Measurements from ENCODE around the gene OGFOD3. TPM values are rescaled to one million over a fixed set of nuclear protein-coding genes. Genes with fewer than 3 reads are reported as not detected.
"Not testable (repeated sequence)": the region's sequence is repeated elsewhere in the genome, so short reads cannot be mapped to it uniquely, and the experiment has no call there.

OGFOD3 gene
- polyA plus RNA-seq, 3 donors: 21.6 to 23.7 (median 22.0) TPM

DNA sequence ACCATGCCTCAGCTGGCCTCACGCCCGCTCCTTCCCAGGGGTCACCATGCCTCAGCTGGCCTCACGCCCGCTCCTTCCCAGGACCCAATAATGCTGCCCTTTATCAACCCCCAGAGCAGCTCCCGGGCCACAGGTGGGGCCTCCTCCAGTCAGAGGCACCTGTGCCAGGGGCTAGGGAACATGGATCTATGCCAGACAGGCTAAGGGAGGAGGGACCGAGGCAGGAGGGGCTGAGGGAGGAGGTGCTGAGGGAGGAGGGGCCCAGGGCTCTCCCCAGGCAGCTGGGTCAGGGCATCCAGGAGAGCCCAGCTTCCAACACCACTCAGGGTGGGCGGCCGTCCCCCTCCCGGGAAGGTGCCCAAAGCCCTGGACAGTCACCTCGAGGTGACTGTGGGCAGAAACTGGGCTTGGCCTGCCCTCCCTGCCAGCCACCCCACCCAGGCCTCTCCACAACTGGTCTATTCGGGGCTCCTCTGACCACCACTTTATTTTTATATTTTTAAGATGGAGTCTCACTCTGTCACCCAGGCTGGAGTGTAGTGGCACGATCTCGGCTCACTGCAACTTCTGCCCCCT lies 27.4 kb downstream of the OGFOD3 start:
- DNase-seq (ENCODE audit: low read depth in 3 of 3, low spot score in 2 of 3): no peak

DNA sequence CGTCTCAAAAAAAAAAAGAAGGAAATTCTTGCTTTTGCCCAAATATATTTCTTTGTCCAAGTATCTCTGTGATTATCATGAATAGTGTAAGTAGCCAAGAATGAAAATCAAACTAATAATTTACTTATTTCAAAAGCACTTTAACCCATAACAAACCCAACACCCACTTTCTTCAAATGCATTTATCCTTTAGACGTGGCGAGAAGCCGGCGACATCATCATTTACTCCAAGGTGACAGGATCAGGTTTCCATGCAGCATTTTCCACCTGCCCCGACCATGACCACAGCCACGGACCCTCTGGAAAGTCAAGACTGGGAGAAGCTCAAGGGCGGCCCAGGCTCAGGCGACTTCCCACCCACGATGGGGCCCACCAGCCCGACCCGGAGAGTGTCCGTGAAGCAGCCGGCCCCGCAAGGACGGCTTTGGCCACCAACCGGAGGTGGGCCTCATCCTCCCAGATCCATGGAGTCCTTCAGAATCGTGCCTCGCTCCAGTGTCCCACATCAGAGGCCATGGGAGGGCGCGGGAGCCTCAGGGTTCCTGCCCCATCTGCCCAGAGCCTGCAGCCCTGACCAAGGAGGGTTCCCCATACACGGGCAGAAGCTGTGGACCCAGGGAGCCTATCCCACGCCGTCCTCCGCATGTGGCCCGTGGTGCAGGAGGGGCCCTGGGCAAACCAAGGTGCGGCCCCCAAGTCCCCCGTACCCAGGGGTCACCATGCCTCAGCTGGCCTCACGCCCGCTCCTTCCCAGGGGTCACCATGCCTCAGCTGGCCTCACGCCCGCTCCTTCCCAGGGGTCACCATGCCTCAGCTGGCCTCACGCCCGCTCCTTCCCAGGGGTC lies 28.1 kb downstream of the OGFOD3 start:
- DNase-seq (ENCODE audit: low read depth in 3 of 3, low spot score in 2 of 3): no peak

DNA sequence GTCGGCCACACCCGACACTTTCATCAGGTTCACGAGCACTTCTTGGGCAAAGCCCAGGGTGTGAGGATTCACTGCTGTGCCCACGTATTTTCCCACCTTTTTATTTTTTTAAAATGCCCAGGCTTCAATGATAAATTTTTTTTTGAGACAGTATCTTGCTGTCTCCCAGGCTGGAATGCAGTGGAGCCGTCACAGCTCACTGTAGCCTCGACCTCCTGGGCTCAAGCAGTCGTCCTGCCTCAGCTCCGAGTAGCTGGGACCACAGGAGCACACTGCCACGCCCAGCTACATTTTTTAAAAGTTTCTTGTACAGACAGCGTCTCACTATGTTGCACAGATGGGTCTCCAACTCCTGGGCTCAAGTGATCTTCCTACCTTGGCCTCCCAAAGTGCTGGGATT lies 29.0 kb downstream of the OGFOD3 start:
- no peak for DNase-seq (ENCODE audit: low read depth in 3 of 3, low spot score in 2 of 3)

DNA sequence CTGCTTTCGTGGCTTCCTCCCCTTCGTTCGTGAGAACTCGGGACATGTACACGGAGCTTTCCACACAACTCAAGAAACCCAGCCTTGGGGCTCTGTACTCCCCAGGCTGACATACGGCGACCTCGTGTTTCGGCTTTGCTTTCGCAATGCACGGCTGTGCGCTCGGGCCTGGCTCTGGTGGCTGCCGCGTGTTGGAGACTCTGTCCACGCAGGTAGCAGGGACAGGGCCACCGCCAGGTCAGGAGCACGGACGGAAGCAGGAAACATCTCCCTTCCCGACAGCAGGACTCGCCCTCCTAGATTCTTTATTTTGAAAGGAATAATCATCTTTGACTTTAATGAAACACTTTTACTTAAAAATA lies 29.5 kb downstream of the OGFOD3 start:
- no peak for DNase-seq (ENCODE audit: low read depth in 3 of 3, low spot score in 2 of 3)

DNA sequence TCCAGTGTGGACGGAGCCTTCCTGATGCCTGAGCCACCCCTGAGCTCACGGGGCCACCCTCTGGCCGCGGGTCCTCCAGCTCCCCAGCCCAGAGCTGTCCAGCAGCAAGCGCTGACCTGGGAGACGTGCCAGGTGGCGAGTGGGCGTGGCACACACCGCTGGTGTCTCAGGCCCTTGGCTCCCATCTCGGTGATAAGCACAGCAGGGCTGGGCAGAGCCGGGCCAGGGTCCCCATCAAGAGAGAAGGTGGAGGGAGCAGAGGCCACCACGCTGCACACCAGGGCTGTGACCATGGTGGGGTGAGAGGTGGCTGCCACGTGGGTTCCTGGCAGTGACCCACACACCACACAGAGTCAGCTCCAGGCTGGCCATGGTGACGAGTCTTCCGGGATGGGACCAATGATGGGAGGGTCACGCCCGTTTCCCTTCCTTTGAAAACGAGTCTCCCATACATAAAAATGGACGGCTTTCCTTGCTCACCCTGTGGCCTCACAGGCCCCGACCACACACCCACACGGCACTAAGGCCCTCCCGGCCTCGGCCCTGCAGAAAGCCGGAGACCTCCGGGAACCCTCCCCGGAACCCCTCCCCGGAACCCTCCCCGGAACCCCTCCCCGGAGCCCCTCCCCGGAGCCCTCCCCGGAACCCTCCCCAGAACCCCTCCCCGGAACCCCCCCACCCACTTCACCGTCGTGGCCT lies 30.0 kb downstream of the OGFOD3 start:
- DNase-seq (ENCODE audit: low read depth in 3 of 3, low spot score in 2 of 3): no peak

DNA sequence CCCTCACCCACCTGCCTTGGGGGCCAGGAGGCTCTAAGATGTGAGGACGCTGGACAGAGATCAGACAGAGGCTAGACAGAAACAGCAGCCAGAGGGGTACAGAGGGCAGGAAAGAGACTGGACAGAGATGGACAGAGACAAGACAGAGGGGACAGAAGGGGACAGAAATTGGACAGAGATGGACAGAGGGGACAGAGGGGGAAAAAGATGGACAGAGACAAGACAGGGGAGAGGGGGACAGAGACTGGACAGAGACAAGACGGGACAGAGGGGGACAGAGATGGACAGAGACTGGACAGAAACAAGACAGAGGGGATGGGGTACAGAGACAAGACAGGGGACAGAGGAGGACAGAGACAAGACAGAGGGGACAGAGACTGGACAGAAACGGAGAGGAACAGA lies 30.7 kb downstream of the OGFOD3 start:
- DNase-seq (ENCODE audit: low read depth in 3 of 3, low spot score in 2 of 3): no peak

DNA sequence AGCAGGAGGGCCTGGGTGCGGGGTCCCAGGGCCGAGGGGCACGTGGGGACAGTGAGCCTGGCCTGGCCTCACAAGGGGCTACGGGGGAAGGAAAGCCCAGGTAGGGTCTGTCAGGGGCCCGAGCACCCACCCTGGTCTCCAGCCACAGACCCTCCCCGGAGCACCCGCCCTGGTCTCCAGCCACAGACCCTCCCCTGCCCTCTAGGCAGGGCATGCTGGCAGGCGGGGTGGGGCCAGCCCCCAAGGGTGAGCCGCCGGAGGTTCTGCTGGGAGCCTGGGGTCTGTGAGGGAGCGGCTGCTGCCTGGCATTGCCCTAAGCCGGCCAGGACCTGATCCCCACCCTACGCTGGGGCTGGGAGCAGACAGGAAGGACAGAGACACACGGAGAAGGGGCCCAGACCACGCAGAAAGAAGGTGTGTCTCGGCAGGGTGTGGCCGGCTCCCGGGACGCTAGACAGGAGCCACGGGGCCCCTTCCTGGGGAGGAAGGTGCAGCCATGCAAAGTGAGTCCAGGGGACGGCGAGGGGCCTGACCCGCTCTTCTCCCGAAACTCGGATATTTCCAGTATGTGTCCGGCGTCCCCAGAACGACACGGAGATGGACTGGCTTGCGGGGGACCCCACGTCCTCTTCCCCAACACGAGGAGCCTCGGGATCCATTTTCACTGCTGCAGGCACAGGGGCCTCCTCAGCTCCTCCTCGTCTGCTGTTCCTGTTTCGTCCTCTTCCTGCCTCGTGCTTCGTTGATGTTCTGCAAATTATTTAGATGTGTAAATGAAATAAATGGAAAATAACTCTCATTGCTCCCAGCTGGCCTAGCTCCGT lies 31.3 kb downstream of the OGFOD3 start:
- no peak for DNase-seq (ENCODE audit: low read depth in 3 of 3, low spot score in 2 of 3)

DNA sequence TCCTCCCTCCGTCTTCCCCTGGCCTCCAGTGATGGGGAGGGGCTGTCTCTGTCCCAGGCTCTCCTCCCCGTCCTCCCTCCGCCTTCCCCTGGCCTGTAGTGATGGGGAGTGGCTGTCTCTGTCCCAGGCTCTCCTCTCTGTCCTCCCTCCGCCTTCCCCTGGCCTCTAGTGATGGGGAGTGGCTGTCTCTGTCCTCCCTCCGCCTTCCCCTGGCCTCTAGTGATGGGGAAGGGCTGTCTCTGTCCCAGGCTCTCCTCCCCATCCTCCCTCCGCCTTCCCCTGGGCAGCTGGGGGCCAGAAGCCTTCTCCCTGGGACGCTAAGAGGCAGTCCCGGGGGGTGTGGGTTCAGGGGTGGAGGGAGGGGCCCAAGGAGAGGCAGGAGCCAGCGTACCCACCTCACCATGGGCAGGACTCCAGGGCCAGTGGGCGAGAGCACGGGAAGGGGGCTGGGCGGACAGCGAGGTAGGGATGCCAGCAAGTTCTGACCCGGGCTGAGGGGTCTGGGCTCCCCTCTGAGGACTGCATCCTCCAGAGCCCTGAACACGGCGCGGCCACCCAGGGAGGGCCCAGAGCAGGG lies 32.0 kb downstream of the OGFOD3 start:
- DNase-seq (ENCODE audit: low read depth in 3 of 3, low spot score in 2 of 3): no peak

DNA sequence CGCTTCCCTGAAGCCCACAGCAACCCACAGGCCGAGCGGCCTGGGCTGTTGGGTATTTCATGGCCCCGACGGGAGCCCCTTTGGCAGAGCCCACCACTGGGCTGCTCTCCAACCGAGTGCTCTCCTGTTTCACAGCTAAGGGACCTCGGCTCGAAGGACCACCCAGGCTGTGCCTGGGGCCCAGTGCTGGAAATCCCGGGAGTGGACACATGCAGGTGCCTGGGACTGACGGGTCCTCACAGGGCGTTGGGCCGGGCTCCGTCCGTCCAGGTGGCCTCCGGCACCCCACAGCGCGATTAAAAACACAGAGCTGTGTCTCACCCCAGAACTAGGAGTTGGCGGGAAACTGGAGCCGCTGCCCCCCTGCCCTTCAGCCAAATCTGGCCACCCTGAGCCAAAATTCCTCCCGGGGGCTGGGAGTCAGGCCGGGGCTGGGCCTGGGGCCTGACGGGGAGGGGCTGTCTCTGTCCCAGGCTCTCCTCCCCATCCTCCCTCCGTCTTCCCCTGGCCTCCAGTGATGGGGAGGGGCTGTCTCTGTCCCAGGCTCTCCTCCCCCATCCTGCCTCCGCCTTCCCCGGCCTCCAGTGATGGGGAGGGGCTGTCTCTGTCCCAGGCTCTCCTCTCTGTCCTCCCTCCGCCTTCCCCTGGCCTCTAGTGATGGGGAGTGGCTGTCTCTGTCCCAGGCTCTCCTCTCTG lies 32.7 kb downstream of the OGFOD3 start:
- no peak for DNase-seq (ENCODE audit: low read depth in 3 of 3, low spot score in 2 of 3)

DNA sequence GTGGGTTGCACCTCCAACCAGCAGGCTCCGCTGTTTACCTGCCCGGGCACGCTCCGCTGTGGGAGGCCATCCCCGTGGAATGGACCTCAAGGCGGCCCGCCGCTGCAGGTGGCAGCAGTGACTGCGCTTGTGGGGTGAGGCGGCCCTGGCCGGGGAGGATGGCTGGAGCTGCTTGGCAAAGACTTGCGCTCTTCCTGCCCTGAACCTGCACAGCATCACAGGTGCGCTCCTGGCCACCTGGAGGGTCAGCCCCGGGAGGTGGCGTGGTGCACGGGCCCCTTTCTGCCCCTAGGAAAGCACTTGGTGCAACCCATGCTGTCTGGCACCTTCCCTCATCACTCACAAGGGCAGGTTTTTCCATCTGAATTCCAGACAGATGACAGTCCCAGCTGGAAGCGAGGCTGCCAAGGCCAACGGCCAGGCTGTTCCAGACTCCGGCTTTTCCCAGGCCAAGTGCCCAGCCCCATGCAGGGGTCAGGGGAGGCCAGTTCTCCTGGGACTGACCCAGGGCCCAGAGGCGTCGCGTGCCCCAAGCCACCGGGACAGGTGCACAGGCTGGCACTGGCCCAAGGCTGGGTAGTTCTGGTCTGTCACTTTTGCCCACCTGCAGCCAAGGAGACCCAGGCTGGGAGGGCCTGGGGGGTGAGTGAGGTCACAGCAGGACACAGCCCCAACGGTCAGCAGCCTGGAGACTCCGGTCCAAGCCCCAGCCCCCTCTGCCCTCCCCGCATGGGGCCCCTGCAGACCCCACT lies 33.5 kb downstream of the OGFOD3 start:
- DNase-seq (ENCODE audit: low read depth in 3 of 3, low spot score in 2 of 3): no peak

DNA sequence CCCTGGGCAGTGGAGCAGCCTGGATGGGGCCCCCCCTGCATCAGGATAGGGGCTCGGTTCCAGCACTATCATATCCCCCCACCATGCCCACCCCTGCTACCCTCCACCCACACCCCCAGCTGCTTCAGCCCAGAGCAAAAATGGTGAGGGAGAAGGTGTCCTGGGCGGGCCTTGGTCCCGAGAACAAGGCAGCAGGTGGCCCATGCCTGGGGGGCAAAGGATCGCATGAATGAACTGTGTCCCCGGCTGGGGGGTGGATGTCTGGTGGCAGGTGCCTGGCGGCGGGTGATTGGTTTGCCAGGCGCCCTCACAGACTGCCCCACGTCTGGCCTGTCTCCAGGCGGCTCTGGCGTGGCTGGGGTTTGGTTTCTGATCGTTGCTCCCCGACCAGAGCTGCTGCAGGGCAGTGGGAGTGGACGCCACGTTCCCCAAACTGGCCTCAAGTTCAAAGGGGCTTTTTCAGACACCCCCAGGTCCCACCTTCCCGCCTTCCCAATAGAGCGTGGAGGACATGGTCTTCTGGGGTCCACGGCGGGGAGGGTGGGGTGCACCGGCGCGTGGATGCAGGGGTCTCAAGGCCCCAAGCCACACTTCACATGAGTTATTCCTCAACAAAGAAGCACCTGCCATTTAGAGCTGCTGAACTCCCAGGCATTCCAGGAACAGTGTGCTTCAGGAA lies 34.2 kb downstream of the OGFOD3 start:
- DNase-seq (ENCODE audit: low read depth in 3 of 3, low spot score in 2 of 3): no peak

DNA sequence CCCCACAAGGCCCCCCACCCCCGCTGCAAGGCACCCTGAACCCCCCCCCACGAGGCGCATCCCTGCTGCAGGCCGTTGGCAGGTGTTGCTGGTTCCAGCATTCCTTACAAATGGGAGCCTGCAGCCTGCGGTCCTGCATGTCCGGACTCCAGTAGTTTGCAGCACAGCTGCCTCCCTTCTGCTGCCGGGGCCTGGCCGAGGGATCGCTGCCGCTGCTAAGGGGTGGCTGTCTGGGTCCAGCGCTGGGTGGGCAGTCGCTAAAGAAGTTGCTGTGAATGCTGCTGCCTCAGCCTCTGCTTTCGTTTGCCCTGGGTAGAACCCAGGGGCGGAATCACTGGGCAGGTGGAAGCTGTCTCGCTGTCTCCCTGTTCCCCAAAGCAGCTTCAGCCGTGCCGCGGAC lies 35.0 kb downstream of the OGFOD3 start:
- no peak for DNase-seq (ENCODE audit: low read depth in 3 of 3, low spot score in 2 of 3)

DNA sequence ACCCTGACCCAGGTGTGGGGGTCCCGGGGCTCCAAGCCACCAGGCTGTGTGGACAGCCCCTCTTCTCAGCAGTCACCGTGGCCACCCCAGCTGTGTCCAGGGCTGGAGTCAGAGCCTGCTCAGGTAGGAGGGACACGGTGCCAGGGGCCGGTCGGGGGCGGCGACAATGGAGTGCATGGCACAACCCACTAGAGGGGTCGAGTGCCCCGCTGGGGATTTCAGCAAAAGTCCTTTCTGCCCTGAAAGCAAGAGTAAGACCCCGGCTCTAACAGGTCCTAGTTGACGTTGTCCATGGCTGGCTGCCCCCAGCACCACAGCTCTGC lies 35.5 kb downstream of the OGFOD3 start:
- no peak for DNase-seq (ENCODE audit: low read depth in 3 of 3, low spot score in 2 of 3)

DNA sequence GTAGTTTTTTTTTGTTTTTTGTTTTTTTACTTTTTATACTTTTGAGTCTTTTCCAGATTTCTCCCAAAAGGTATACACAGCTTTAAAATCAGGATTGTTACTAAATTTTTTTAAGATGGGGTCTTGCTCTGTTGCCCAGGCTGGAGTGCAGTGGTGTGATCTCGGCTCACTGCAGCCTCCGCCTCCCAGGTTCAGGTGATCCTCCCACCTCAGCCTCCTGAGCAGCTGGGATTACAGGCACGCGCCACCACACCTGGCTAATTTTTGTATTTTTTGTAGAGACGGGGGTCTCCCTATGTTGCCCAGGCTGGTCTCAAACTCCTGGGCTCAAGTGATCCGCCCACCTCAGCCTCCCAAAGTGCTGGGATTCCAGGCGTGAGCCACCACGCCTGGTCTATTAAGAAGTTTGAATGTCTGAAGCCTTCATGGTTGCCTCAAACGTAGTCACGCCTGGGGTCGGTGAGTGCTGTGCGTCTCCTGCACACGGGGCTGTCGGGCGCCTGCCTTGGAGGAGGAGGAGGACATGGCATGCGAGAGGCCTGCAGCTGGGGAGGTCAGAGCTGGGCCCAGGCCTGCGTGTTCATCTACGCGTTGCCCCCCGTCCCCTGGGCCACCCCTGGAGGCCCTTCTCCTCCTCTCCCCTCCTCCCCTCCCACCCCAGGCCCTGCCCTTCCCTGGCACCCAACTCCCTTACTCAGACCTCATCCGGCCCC lies 36.0 kb downstream of the OGFOD3 start:
- not testable (repeated sequence) for DNase-seq (ENCODE audit: low read depth in 3 of 3, low spot score in 2 of 3)

DNA sequence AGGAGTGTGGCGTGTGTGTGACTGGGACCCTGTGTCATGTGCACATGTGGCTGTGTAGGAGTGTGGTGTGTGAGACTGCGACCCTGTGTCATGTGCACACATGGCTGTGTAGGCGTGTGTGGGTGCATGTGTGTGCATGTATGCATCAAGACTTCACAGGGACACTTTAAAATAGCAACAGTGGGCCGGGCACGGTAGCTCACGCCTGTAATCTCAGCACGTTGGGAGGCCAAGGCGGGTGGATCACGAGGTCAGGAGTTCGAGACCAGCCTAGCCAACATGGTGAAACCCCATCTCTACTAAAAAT lies 36.7 kb downstream of the OGFOD3 start:
- DNase-seq (ENCODE audit: low read depth in 3 of 3, low spot score in 2 of 3): not testable (repeated sequence)

DNA sequence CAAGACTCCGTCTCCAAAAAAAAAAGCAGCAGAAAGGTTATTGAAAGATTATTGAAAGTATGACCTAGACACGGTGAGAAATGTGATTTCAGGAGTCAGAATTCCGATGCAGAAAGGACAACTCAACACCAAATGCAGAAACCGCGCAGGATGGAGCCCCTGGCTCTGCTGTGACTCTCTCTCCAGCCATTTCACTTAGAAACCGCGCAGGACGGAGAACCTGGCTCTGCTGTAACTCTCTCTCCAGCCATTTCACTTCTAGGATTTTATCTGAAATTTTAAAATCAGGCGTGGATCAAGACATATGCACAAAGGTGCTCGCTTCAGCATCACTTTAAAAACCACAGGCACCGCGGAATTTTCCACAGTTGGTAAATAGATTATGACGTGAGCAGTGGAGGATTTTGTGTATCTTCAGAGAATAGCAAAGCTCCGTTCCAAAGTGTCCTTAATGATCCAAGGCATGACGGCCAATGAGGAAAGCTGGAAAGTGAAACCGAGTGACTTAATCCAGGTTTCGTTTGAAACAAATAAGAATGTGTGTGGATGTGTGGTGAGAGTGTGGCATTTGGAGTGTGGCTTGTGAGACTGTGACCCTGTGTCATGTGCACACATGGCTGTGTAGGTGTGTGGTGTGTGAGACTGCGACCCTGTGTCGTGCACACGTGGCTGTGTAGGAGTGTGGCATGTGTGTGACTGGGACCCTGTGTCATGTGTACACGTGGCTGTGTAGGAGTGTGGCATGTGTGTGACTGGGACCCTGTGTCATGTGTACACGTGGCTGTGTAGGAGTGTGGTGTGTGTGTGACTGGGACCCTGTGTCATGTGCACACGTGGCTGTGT lies 37.3 kb downstream of the OGFOD3 start:
- no peak for DNase-seq (ENCODE audit: low read depth in 3 of 3, low spot score in 2 of 3)

DNA sequence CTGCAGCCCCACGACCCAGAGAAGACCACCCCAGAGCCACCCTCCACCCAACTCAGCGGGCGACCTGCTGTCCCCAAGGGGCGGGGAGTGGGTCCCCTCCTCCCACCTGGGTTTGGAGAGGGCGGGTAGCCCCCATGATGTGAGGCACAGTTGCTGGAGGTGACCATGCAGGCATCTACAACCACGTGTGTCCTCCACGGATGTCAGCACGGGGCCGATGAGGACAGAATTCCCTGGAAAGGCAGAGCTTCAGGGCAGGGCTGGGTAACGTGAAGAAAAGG lies 39.7 kb downstream of the OGFOD3 start:
- no peak for DNase-seq (ENCODE audit: low read depth in 3 of 3, low spot score in 2 of 3)
